GM21367 (cell line): ENCODE data around the gene CEP55.
"Not testable (repeated sequence)": the region's sequence is repeated elsewhere in the genome, so short reads cannot be mapped to it uniquely, and the experiment has no call there.

Source experiments
- ATAC-seq: cut with Tn5 transposase; IDR thresholded peaks from one replicate; pipeline ENCODE4 v1.9.1; 2021; ENCODE audit not compliant: unreplicated experiment

The CEP55 gene

GRCh38 chr10:93505075-93505474 lies 8.7 kb downstream of the CEP55 start:
- no peak for ATAC-seq

- ATAC-seq = no peak
These were observed 13.4 kb downstream of the CEP55 start for GRCh38 chr10:93509816-93510215.

- no peak for ATAC-seq
These were observed 16.2 kb downstream of the CEP55 start for GRCh38 chr10:93512565-93512964.

GRCh38 chr10:93513091-93513490 lies 16.7 kb downstream of the CEP55 start:
- ATAC-seq = no peak

GRCh38 chr10:93514521-93514920 lies 18.1 kb downstream of the CEP55 start:
- ATAC-seq = no peak

- ATAC-seq = no peak
These were observed 18.9 kb downstream of the CEP55 start for GRCh38 chr10:93515071-93516005.

- no peak for ATAC-seq
These were observed 19.6 kb downstream of the CEP55 start for GRCh38 chr10:93516006-93516380.

- no peak for ATAC-seq
These were observed 22.1 kb downstream of the CEP55 start for GRCh38 chr10:93518531-93518930.

GRCh38 chr10:93535293-93535692 lies 38.9 kb downstream of the CEP55 start:
- ATAC-seq = no peak

- ATAC-seq = not testable (repeated sequence)
These were observed 44.5 kb downstream of the CEP55 start for GRCh38 chr10:93540871-93541270.

GRCh38 chr10:93541402-93542357 lies 45.3 kb downstream of the CEP55 start:
- ATAC-seq = no peak

GRCh38 chr10:93542358-93542791 lies 46.0 kb downstream of the CEP55 start:
- ATAC-seq = no peak

- not testable (repeated sequence) for ATAC-seq
These were observed 50.6 kb downstream of the CEP55 start for GRCh38 chr10:93546995-93547394.

GRCh38 chr10:93547522-93547921 lies 51.1 kb downstream of the CEP55 start:
- no peak for ATAC-seq

- ATAC-seq = no peak
These were observed 52.1 kb downstream of the CEP55 start for GRCh38 chr10:93548376-93549071.

GRCh38 chr10:93550606-93551005 lies 54.2 kb downstream of the CEP55 start:
- no peak for ATAC-seq

- ATAC-seq = no peak
These were observed 56.4 kb downstream of the CEP55 start for GRCh38 chr10:93552780-93553179.

GRCh38 chr10:93553482-93554315 lies 57.3 kb downstream of the CEP55 start:
- no peak for ATAC-seq

- no peak for ATAC-seq
These were observed 57.9 kb downstream of the CEP55 start for GRCh38 chr10:93554316-93554663.

GRCh38 chr10:93554760-93555432 lies 58.5 kb downstream of the CEP55 start:
- ATAC-seq = no peak
